GM21447 (cell line): ENCODE results near the gene RGMA.
"Not testable (repeated sequence)": the region's sequence is repeated elsewhere in the genome, so short reads cannot be mapped to it uniquely, and the experiment has no call there.

ENCODE experiments used
- ATAC-seq: cut with Tn5 transposase; IDR thresholded peaks from one replicate; pipeline ENCODE4 v1.9.1; 2021; ENCODE audit not compliant: unreplicated experiment

RGMA gene

GRCh38 chr15:93049914-93050578 lies 39.0 kb downstream of the RGMA start:
- ATAC-seq: no peak

- ATAC-seq: no peak
Measured at GRCh38 chr15:93049233-93049632, 39.8 kb downstream of the RGMA start.

GRCh38 chr15:93048759-93049161 lies 40.3 kb downstream of the RGMA start:
- ATAC-seq: no peak

- ATAC-seq: no peak
Measured at GRCh38 chr15:93048426-93048721, 40.6 kb downstream of the RGMA start.

- ATAC-seq: no peak
Measured at GRCh38 chr15:93047621-93048425, 41.2 kb downstream of the RGMA start.

GRCh38 chr15:93046721-93047120 lies 42.3 kb downstream of the RGMA start:
- ATAC-seq: no peak

- ATAC-seq: no peak
Measured at GRCh38 chr15:93046120-93046519, 42.9 kb downstream of the RGMA start.

GRCh38 chr15:93045191-93045785 lies 43.7 kb downstream of the RGMA start:
- no peak for ATAC-seq

- no peak for ATAC-seq
Measured at GRCh38 chr15:93044301-93045190, 44.5 kb downstream of the RGMA start.

- no peak for ATAC-seq
Measured at GRCh38 chr15:93043621-93044300, 45.2 kb downstream of the RGMA start.

- no peak for ATAC-seq
Measured at GRCh38 chr15:93042691-93043378, 46.2 kb downstream of the RGMA start.

GRCh38 chr15:93042211-93042610 lies 46.8 kb downstream of the RGMA start:
- ATAC-seq: no peak

- no peak for ATAC-seq
Measured at GRCh38 chr15:93041159-93041547, 47.9 kb downstream of the RGMA start.

GRCh38 chr15:93040288-93041158 lies 48.5 kb downstream of the RGMA start:
- no peak for ATAC-seq

GRCh38 chr15:93039562-93040287 lies 49.3 kb downstream of the RGMA start:
- ATAC-seq: not testable (repeated sequence)

- ATAC-seq: no peak
Measured at GRCh38 chr15:93037820-93038705, 50.9 kb downstream of the RGMA start.

GRCh38 chr15:93036951-93037819 lies 51.8 kb downstream of the RGMA start:
- ATAC-seq: no peak
